Measurements from ENCODE around the gene MAPK9. TPM values are rescaled to one million over a fixed set of nuclear protein-coding genes. Genes with fewer than 3 reads are reported as not detected.
"Not testable (repeated sequence)": the region's sequence is repeated elsewhere in the genome, so short reads cannot be mapped to it uniquely, and the experiment has no call there.

Gene MAPK9
- total RNA-seq, 6 experiments from 2014 or later, result 14.4 to 18.6 (median 15.6) TPM

DNA sequence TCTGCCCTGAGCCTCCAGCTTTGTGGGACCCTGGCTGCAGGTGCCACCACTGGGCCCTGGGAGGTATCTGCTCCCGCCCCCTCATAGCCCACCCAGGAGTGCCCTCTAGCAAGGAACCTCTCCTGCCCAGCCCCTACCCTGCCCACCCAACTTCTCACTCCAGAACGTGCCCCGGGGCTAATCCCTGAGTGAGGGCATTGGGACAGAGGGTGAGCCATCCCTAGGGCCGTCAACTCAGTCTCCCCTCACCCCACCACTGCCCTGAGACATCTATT is 80.2 kb downstream of the MAPK9 start:
- H3K36me3 ChIP-seq, result no peaks in the 10 kb centered on the region
- TF ChIP-seq, protein P1, sequence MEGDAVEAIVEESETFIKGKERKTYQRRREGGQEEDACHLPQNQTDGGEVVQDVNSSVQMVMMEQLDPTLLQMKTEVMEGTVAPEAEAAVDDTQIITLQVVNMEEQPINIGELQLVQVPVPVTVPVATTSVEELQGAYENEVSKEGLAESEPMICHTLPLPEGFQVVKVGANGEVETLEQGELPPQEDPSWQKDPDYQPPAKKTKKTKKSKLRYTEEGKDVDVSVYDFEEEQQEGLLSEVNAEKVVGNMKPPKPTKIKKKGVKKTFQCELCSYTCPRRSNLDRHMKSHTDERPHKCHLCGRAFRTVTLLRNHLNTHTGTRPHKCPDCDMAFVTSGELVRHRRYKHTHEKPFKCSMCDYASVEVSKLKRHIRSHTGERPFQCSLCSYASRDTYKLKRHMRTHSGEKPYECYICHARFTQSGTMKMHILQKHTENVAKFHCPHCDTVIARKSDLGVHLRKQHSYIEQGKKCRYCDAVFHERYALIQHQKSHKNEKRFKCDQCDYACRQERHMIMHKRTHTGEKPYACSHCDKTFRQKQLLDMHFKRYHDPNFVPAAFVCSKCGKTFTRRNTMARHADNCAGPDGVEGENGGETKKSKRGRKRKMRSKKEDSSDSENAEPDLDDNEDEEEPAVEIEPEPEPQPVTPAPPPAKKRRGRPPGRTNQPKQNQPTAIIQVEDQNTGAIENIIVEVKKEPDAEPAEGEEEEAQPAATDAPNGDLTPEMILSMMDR (IDR thresholded peaks at IDR 0.05), result no peak
- no peak for TF ChIP-seq POLR2A (IDR thresholded peaks at IDR 0.05)
- H3K9me3 ChIP-seq, result no peaks in the 10 kb centered on the region
- peaks cover 0 to 5% (median 0%) of the 10 kb centered on the region in 4 donors for H3K4me1 ChIP-seq
- no peak overlapping the region for H3K4me3 ChIP-seq
- no peak overlapping the region for H3K27ac ChIP-seq
- 63% methylated on average over 4 of the region's 4 CpGs for WGBS (ENCODE audit: insufficient coverage, low coverage, low lambda C conversion rate, missing lambda C conversion rate)
- no peaks in the 10 kb centered on the region for H3K27me3 ChIP-seq
- no peak for DNase-seq
- ATAC-seq, result no peak
- intact Hi-C loops (cut with DNase I), result loop anchor here in 1 of 2 donors (5.0 kb wide), 1 partner anchor 79 kb away; no protein-coding TSS in a partner anchor

- ATAC-seq (no peak), DNase-seq (no peak)
- Histone ChIP-seq H3K4me3 (no peak overlapping the region), H3K27me3 (no peaks in the 10 kb centered on the region), H3K4me1 (peaks cover 0 to 5% (median 0%) of the 10 kb centered on the region in 4 donors), H3K27ac (no peak overlapping the region), H3K36me3 (no peaks in the 10 kb centered on the region), H3K9me3 (no peaks in the 10 kb centered on the region)
- no CpG with 5 or more reads among the region's 16 CpGs for WGBS (ENCODE audit: insufficient coverage, low coverage, low lambda C conversion rate, missing lambda C conversion rate)
- intact Hi-C loops (cut with DNase I), result loop anchor here in 1 of 2 donors (5.0 kb wide), 1 partner anchor 79 kb away; no protein-coding TSS in a partner anchor
- TF ChIP-seq, protein P1 (IDR thresholded peaks at IDR 0.05), result no peak
- no peak for TF ChIP-seq POLR2A (IDR thresholded peaks at IDR 0.05)
Measured at GRCh38 chr5:180210961-180211760, 80.7 kb downstream of the MAPK9 start.

GRCh38 chr5:180210077-180210476 is 81.8 kb downstream of the MAPK9 start:
- not testable (repeated sequence) for H3K27me3 ChIP-seq, ATAC-seq, H3K9me3 ChIP-seq, H3K4me1 ChIP-seq, DNase-seq, H3K27ac ChIP-seq, H3K36me3 ChIP-seq, H3K4me3 ChIP-seq
- intact Hi-C loops (cut with DNase I), result loop anchor here in 1 of 2 donors (5.0 kb wide), 1 partner anchor 78 kb away; no protein-coding TSS in a partner anchor
- WGBS (ENCODE audit: insufficient coverage, low coverage, low lambda C conversion rate, missing lambda C conversion rate), result 84% methylated on average over 5 of the region's 12 CpGs

- ATAC-seq (peak; percentile 90 to 97 (median 94)), DNase-seq (peak in 2 of 3 donors; percentile 68 to 74)
- WGBS (ENCODE audit: insufficient coverage, low coverage, low lambda C conversion rate, missing lambda C conversion rate), result 0% methylated on average over 1 of the region's 55 CpGs
- TF ChIP-seq POLR2A (IDR thresholded peaks at IDR 0.05), result no peak
- TF ChIP-seq, protein P1 (IDR thresholded peaks at IDR 0.05), result peak in 3 of 4 donors; percentile 22 to 63 (median 49)
- no peaks in the 10 kb centered on the region for H3K36me3 ChIP-seq
- peaks cover 0 to 5% (median 0%) of the 10 kb centered on the region in 4 donors for H3K4me1 ChIP-seq
- no peaks in the 10 kb centered on the region for H3K27me3 ChIP-seq
- H3K27ac ChIP-seq, result no peak within 1 kb of the TSS
- H3K4me3 ChIP-seq, result peak within 1 kb of the TSS in 1 of 3 donors; percentile 37
- intact Hi-C loops (cut with DNase I), result no loop called here
- H3K9me3 ChIP-seq, result no peaks in the 10 kb centered on the region
Measured at GRCh38 chr5:180209137-180209581, 82.7 kb downstream of the MAPK9 start, which contains the start of gene RASGEF1C. Gene RASGEF1C (minus strand): TSS chr5:180209211. CDS start chr5:180138052, 71,159 bp downstream.

DNA sequence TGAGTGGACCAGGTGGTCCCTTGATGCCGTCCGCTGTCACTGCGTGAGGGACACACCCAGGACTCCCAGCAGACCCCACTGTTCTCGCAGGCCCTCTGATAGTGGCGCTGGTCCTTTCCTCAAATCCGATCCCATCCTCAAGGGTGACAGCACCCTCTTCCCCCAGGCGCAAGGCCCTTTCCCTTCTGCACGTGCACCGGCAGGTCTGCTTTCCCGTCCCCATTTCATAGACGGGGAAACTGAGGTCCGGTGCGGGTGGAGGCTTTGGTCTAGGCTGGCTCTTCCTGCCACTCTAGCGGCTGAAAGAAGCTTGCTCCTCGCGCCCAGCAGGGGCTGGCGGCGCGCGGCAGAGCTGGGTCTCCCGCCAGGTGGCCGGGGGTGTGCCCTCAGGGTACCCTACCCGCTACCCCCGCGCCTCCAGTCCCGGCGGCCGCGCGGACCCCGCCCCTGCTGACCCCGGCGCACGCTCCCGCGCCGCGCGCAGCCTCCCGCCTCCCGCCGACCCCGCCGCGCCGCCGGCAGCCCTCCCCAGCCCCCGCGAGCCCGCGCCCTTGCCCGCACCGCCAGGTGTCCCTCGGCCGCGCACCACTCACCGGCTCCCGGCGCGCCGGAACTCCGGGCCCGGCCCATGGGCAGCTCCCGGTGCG is 83.3 kb downstream of the MAPK9 start:
- DNase-seq, result no peak
- intact Hi-C loops (cut with DNase I), result no loop called here
- Histone ChIP-seq H3K27me3 (no peaks in the 10 kb centered on the region), H3K27ac (no peak overlapping the region), H3K36me3 (no peaks in the 10 kb centered on the region), H3K4me3 (peak overlapping the region in 1 of 3 donors; percentile 37), H3K9me3 (no peaks in the 10 kb centered on the region), H3K4me1 (peaks cover 0 to 5% (median 0%) of the 10 kb centered on the region in 4 donors)
- ATAC-seq, result peak in 3 of 4 donors; percentile 8 to 42 (median 38)
- WGBS (ENCODE audit: insufficient coverage, low coverage, low lambda C conversion rate, missing lambda C conversion rate), result 2% methylated on average over 8 of the region's 65 CpGs
- TF ChIP-seq POLR2A (IDR thresholded peaks at IDR 0.05), result no peak
- TF ChIP-seq, protein P1 (IDR thresholded peaks at IDR 0.05), result no peak

All from right lobe of liver (tissue), 6 donors.